HG02884 (cell line): Measurements from ENCODE around the gene ANXA3.
"Not testable (repeated sequence)": the region's sequence is repeated elsewhere in the genome, so short reads cannot be mapped to it uniquely, and the experiment has no call there.

Experiments
- ATAC-seq: cut with Tn5 transposase; IDR thresholded peaks from one replicate; pipeline ENCODE4 v1.9.1; 2021; ENCODE audit warnings: mild to moderate bottlenecking, moderate library complexity; ENCODE audit not compliant: unreplicated experiment

The ANXA3 gene

GRCh38 chr4:78569306-78569821, 17.8 kb downstream of the ANXA3 start:
- no peak for ATAC-seq

- ATAC-seq, result no peak
Observed at GRCh38 chr4:78570117-78570516, 18.5 kb downstream of the ANXA3 start.

GRCh38 chr4:78571804-78572203, 20.2 kb downstream of the ANXA3 start:
- no peak for ATAC-seq

GRCh38 chr4:78578674-78579425, 27.3 kb downstream of the ANXA3 start:
- no peak for ATAC-seq

- ATAC-seq, result no peak
Observed at GRCh38 chr4:78581618-78582017, 30.0 kb downstream of the ANXA3 start.

- no peak for ATAC-seq
Observed at GRCh38 chr4:78584863-78585547, 33.4 kb downstream of the ANXA3 start.

- no peak for ATAC-seq
Observed at GRCh38 chr4:78585633-78586032, 34.1 kb downstream of the ANXA3 start.

GRCh38 chr4:78588894-78589545, 37.5 kb downstream of the ANXA3 start:
- ATAC-seq, result no peak

- ATAC-seq, result no peak
Observed at GRCh38 chr4:78591404-78591803, 39.8 kb downstream of the ANXA3 start.

GRCh38 chr4:78592088-78592783, 40.7 kb downstream of the ANXA3 start:
- peak; percentile 49 for ATAC-seq

GRCh38 chr4:78596111-78596742, 44.7 kb downstream of the ANXA3 start:
- no peak for ATAC-seq

GRCh38 chr4:78598431-78598830, 46.9 kb downstream of the ANXA3 start:
- not testable (repeated sequence) for ATAC-seq

- ATAC-seq, result no peak
Observed at GRCh38 chr4:78599147-78599546, 47.6 kb downstream of the ANXA3 start.

GRCh38 chr4:78599931-78600375, 48.4 kb downstream of the ANXA3 start:
- no peak for ATAC-seq

- peak; percentile 95 for ATAC-seq
Observed at GRCh38 chr4:78601013-78601412, 49.4 kb downstream of the ANXA3 start.

- no peak for ATAC-seq
Observed at GRCh38 chr4:78602334-78602733, 50.8 kb downstream of the ANXA3 start.

- ATAC-seq, result no peak
Observed at GRCh38 chr4:78603384-78603783, 51.8 kb downstream of the ANXA3 start.

GRCh38 chr4:78604988-78605387, 53.4 kb downstream of the ANXA3 start:
- ATAC-seq, result no peak

- ATAC-seq, result no peak
Observed at GRCh38 chr4:78606035-78606434, 54.5 kb downstream of the ANXA3 start.

- no peak for ATAC-seq
Observed at GRCh38 chr4:78606530-78607095, 55.0 kb downstream of the ANXA3 start.
